Chondrocyte (in vitro differentiated cells): ENCODE data around the gene ZBTB7B. TPM values are rescaled to one million over a fixed set of nuclear protein-coding genes. Genes with fewer than 3 reads are reported as not detected.
A peak's percentile ranks its signal among the peaks of the same experiment; 100 is the strongest.

Experiments used
- DNase-seq: peaks from one replicate; pipeline ENCODE4 v3.0.0; 2021; ENCODE audit warnings: mixed read lengths, low spot score
- H3K27ac Mint-ChIP-seq: one replicate; pipeline ENCODE4 v1.8.0; 2021; ENCODE audit warnings: mild to moderate bottlenecking, moderate library complexity, mixed read lengths; ENCODE audit not compliant: unreplicated experiment
- H3K27me3 Mint-ChIP-seq: 2 replicates; pipeline ENCODE4 v1.8.0; 2021; ENCODE audit warnings: low read depth, mixed read lengths
- H3K36me3 Mint-ChIP-seq: 2 replicates; pipeline ENCODE4 v1.8.0; 2021; ENCODE audit warnings: low read depth, mixed read lengths
- H3K4me1 Mint-ChIP-seq: 2 replicates; pipeline ENCODE4 v1.8.0; 2021; ENCODE audit warnings: low read depth, mild to moderate bottlenecking, mixed read lengths
- H3K4me3 Mint-ChIP-seq: one replicate; pipeline ENCODE4 v1.8.0; 2021; ENCODE audit warnings: mild to moderate bottlenecking, moderate library complexity, mixed read lengths; ENCODE audit not compliant: unreplicated experiment
- H3K9me3 Mint-ChIP-seq: 2 replicates; pipeline ENCODE4 v1.8.0; 2021; ENCODE audit warnings: low read depth, mixed read lengths
- CTCF ChIP-seq: fragments of 200-600 bp; sonication (generic); IDR thresholded peaks from 2 replicates; pipeline ENCODE4 v1.5.0; 2021; ENCODE audit warnings: antibody characterized with exemption, mild to moderate bottlenecking, moderate library complexity
- total RNA-seq: library from RNA; stranded (reverse); gene quantifications from 3 replicates; pipeline ENCODE4 v1.2.1, GENCODE V29; 2021

The ZBTB7B gene
- total RNA-seq, 1 donor from 2014 or later, result 41.1 TPM

- H3K27ac Mint-ChIP-seq, result no peak overlapping the region
- peaks cover 55% of the 10 kb centered on the region for H3K4me1 Mint-ChIP-seq
- peaks cover 18% of the 10 kb centered on the region for H3K36me3 Mint-ChIP-seq
- TF ChIP-seq CTCF, result no peak
- no peaks in the 10 kb centered on the region for H3K27me3 Mint-ChIP-seq
- H3K4me3 Mint-ChIP-seq, result no peak overlapping the region
- no peaks in the 10 kb centered on the region for H3K9me3 Mint-ChIP-seq
- no peak for DNase-seq
Observed at GRCh38 chr1:154968731-154969130, 33.9 kb upstream of the ZBTB7B start.

GRCh38 chr1:154969246-154969645 lies 33.4 kb upstream of the ZBTB7B start:
- H3K27ac Mint-ChIP-seq, result no peak overlapping the region
- peaks cover 52% of the 10 kb centered on the region for H3K4me1 Mint-ChIP-seq
- no peak for TF ChIP-seq CTCF
- DNase-seq, result no peak
- peaks cover 15% of the 10 kb centered on the region for H3K36me3 Mint-ChIP-seq
- no peak overlapping the region for H3K4me3 Mint-ChIP-seq
- no peaks in the 10 kb centered on the region for H3K27me3 Mint-ChIP-seq
- H3K9me3 Mint-ChIP-seq, result no peaks in the 10 kb centered on the region

GRCh38 chr1:154969860-154970452 lies 32.6 kb upstream of the ZBTB7B start:
- Mint-ChIP-seq H3K36me3 (peaks cover 15% of the 10 kb centered on the region), H3K27ac (no peak overlapping the region), H3K4me3 (no peak overlapping the region), H3K27me3 (no peaks in the 10 kb centered on the region), H3K4me1 (peaks cover 52% of the 10 kb centered on the region), H3K9me3 (no peaks in the 10 kb centered on the region)
- no peak for DNase-seq
- no peak for TF ChIP-seq CTCF

GRCh38 chr1:154970631-154971340 lies 31.8 kb upstream of the ZBTB7B start, which contains the start of gene SHC1:
SHC1 (minus strand) TSS chr1:154970747; CDS start chr1:154970526, 221 bp downstream.
- H3K27me3 Mint-ChIP-seq, result no peaks in the 10 kb centered on the region
- peak; percentile 99 for DNase-seq
- no peak for TF ChIP-seq CTCF
- H3K4me3 Mint-ChIP-seq, result no peak within 1 kb of the TSS
- no peak within 1 kb of the TSS for H3K27ac Mint-ChIP-seq
- peaks cover 9% of the 10 kb centered on the region for H3K36me3 Mint-ChIP-seq
- H3K9me3 Mint-ChIP-seq, result no peaks in the 10 kb centered on the region
- peaks cover 52% of the 10 kb centered on the region for H3K4me1 Mint-ChIP-seq

- Mint-ChIP-seq H3K36me3 (peaks cover 9% of the 10 kb centered on the region), H3K4me1 (peaks cover 52% of the 10 kb centered on the region), H3K27ac (no peak overlapping the region), H3K4me3 (no peak overlapping the region), H3K9me3 (no peaks in the 10 kb centered on the region), H3K27me3 (no peaks in the 10 kb centered on the region)
- no peak for TF ChIP-seq CTCF
- DNase-seq, result no peak
Observed at GRCh38 chr1:154971341-154971998, 31.1 kb upstream of the ZBTB7B start.
